Measurements from ENCODE around the gene PPP5C.

The PPP5C gene

DNA sequence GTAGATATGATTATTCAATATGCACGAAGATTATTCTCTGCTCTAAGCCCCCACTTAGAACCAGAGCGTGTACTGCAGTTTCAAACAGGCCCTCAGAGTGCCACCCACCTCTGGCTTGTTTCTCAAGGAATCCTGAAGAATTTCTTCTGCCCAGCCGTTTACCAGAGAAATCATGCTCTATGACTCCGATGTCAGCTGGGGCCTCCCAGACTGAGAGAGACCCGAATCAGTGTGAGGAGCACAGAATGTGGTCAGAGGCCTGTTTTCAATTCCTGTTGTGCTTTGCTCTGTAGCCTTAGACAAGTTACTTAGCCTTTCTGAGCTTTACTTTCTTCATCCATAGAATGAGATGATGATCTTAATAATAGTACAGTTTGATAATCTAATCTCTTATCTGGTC is 76.3 kb downstream of the PPP5C start:
- Histone ChIP-seq H3K9me3 (ENCODE audit: severe bottlenecking) (no peaks in the 10 kb centered on the region), H3K36me3 (ENCODE audit: low read depth) (no peaks in the 10 kb centered on the region), H3K4me1 (ENCODE audit: insufficient read depth, poor library complexity, severe bottlenecking) (no peaks in the 10 kb centered on the region), H3K27me3 (ENCODE audit: insufficient read depth, poor library complexity, severe bottlenecking) (no peaks in the 10 kb centered on the region), H3K4me3 (ENCODE audit: severe bottlenecking) (no peak overlapping the region), H3K27ac (ENCODE audit: poor library complexity, severe bottlenecking) (no peak overlapping the region)
- TF ChIP-seq, protein P1, sequence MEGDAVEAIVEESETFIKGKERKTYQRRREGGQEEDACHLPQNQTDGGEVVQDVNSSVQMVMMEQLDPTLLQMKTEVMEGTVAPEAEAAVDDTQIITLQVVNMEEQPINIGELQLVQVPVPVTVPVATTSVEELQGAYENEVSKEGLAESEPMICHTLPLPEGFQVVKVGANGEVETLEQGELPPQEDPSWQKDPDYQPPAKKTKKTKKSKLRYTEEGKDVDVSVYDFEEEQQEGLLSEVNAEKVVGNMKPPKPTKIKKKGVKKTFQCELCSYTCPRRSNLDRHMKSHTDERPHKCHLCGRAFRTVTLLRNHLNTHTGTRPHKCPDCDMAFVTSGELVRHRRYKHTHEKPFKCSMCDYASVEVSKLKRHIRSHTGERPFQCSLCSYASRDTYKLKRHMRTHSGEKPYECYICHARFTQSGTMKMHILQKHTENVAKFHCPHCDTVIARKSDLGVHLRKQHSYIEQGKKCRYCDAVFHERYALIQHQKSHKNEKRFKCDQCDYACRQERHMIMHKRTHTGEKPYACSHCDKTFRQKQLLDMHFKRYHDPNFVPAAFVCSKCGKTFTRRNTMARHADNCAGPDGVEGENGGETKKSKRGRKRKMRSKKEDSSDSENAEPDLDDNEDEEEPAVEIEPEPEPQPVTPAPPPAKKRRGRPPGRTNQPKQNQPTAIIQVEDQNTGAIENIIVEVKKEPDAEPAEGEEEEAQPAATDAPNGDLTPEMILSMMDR (IDR thresholded peaks at IDR 0.05; ENCODE audit: poor library complexity, severe bottlenecking), result no peak
- ATAC-seq (ENCODE audit: low read depth) (no peak), DNase-seq (ENCODE audit: low spot score) (no peak)

DNA sequence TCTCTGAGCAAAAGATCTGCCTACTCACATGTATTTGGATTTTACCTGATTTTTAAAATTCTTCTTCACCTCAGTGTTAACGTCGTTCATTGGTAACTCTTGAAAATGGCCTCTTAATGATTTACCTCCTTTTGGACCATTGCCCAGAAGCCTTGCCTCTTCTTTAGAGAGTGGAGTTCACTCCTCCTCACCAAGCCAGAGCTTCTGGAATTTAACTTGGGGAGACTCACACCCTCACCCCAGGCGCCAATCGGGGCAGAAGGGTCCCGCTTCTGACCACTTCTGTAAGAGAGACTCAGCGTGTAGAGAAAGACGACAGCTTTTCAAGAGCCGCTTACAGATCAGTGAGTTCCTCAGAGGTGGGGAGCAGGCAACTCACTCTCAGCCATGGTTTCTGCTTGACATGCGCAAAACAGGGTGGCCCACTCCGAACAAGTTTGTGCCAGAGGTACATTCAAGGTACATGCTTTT is 79.2 kb downstream of the PPP5C start:
- ATAC-seq (ENCODE audit: low read depth) (peak; percentile 52; the same call in 2 of the 3 replicates), DNase-seq (ENCODE audit: low spot score) (no peak)
- TF ChIP-seq, protein P1 (IDR thresholded peaks at IDR 0.05; ENCODE audit: poor library complexity, severe bottlenecking), result no peak
- peak overlapping the region; percentile 30 for H3K4me3 ChIP-seq (ENCODE audit: severe bottlenecking)
- no peaks in the 10 kb centered on the region for H3K36me3 ChIP-seq (ENCODE audit: low read depth)
- H3K4me1 ChIP-seq (ENCODE audit: insufficient read depth, poor library complexity, severe bottlenecking), result no peaks in the 10 kb centered on the region
- no peaks in the 10 kb centered on the region for H3K27me3 ChIP-seq (ENCODE audit: insufficient read depth, poor library complexity, severe bottlenecking)
- no peak overlapping the region for H3K27ac ChIP-seq (ENCODE audit: poor library complexity, severe bottlenecking)
- no peaks in the 10 kb centered on the region for H3K9me3 ChIP-seq (ENCODE audit: severe bottlenecking)

DNA sequence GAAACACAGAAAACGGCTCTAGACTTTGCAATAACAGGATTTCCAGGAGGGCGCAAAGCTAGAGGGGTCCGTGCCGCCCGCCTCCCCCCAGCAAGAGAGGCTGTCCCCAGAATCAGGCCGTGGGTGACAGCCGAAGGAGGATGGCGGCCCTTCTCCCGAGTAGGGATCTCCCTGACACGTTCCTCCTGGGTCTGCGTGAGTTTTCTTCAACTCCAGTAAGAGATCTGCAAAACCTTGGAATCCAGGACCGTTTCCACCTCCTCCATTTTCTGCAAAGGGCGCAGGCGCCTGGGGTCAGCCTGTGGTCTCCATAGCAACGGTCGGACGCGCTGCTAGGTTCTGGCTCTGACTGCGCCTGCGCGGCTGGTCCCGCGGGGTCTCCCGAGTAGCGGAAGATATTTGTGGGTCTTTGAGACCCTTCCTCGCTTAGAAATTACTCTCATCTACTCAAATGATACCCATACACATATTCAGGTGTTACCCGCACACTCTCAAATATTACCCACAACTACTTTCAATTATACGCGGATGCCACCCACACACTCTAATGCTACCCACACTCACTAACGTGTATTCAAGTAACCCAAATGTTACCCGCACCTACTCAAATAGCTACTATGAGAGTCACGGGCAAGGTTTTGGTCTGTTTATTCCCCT is 79.7 kb downstream of the PPP5C start:
- H3K36me3 ChIP-seq (ENCODE audit: low read depth), result no peaks in the 10 kb centered on the region
- no peak overlapping the region for H3K27ac ChIP-seq (ENCODE audit: poor library complexity, severe bottlenecking)
- ATAC-seq (ENCODE audit: low read depth) (peak; percentile 81), DNase-seq (ENCODE audit: low spot score) (peak; percentile 80)
- H3K27me3 ChIP-seq (ENCODE audit: insufficient read depth, poor library complexity, severe bottlenecking), result no peaks in the 10 kb centered on the region
- H3K4me1 ChIP-seq (ENCODE audit: insufficient read depth, poor library complexity, severe bottlenecking), result no peaks in the 10 kb centered on the region
- H3K4me3 ChIP-seq (ENCODE audit: severe bottlenecking), result peak overlapping the region; percentile 30
- TF ChIP-seq, protein P1 (IDR thresholded peaks at IDR 0.05; ENCODE audit: poor library complexity, severe bottlenecking), result no peak
- no peaks in the 10 kb centered on the region for H3K9me3 ChIP-seq (ENCODE audit: severe bottlenecking)

DNA sequence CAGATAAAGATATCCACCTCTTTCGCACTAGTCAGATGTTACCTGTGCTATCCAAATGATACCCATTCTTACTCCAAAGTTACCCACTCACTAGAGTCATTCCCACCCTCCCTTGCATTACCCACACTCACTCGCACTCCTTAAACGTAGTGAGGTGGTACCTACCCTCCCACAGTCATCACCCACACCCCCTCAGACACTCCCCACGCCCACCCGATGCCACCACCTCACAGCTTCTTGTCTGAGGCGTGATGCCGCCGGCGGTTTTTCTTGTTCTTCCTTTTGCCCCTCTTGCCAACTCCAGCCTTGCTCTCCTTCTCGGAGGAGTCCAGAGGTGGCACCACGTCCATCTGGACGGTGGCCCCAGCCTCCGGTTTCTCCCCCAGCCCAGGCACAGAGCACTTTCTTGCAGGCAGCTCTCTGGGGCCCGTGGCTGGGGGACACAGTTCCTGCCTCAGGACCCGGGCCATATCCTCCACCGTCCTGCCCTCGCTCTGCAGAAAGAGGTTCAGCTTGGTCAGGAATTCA is 80.7 kb downstream of the PPP5C start:
- TF ChIP-seq, protein P1 (IDR thresholded peaks at IDR 0.05; ENCODE audit: poor library complexity, severe bottlenecking), result no peak
- Histone ChIP-seq H3K36me3 (ENCODE audit: low read depth) (no peaks in the 10 kb centered on the region), H3K27ac (ENCODE audit: poor library complexity, severe bottlenecking) (no peak overlapping the region), H3K9me3 (ENCODE audit: severe bottlenecking) (no peaks in the 10 kb centered on the region), H3K4me1 (ENCODE audit: insufficient read depth, poor library complexity, severe bottlenecking) (no peaks in the 10 kb centered on the region), H3K27me3 (ENCODE audit: insufficient read depth, poor library complexity, severe bottlenecking) (no peaks in the 10 kb centered on the region), H3K4me3 (ENCODE audit: severe bottlenecking) (no peak overlapping the region)
- no peak for ATAC-seq (ENCODE audit: low read depth)
- DNase-seq (ENCODE audit: low spot score), result no peak
